ENCODE measurements around the gene MESP1. TPM values are rescaled to one million over a fixed set of nuclear protein-coding genes. Genes with fewer than 3 reads are reported as not detected.

The MESP1 gene
- total RNA-seq, 2 donors from 2014 or later, result 2.3 to 4.0 TPM

DNA sequence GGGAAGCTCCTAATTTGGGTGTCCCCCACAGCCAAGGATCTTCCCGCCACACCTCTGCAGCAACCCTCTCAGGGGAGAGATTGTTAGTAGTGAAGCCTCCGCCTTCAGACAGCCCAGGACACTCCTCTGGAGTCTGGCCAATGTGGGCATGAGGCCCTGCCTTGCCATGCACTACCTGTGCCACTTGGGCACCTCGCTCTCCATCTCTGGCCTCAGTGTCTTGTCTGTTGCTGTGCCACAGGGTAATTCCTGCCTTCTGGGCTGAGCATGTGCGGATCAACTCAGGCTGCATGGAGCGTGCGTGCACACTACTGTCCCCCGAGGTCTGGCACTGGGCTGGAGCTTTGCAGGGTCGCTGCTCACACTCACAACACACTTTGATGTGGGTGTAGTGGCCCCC lies 7.9 kb upstream of the MESP1 start:
- Mint-ChIP-seq H3K9me3 (no peaks in the 10 kb centered on the region), H3K36me3 (no peaks in the 10 kb centered on the region), H3K4me1 (ENCODE audit: low read depth in 2 of 2) (peaks cover 0 to 3% of the 10 kb centered on the region in 2 donors), H3K4me3 (no peak overlapping the region), H3K27ac (no peak overlapping the region), H3K27me3 (peaks cover 15% of the 10 kb centered on the region in 2 donors)
- ATAC-seq (peak; percentile 8 to 11), DNase-seq (ENCODE audit: low spot score) (no peak)

DNA sequence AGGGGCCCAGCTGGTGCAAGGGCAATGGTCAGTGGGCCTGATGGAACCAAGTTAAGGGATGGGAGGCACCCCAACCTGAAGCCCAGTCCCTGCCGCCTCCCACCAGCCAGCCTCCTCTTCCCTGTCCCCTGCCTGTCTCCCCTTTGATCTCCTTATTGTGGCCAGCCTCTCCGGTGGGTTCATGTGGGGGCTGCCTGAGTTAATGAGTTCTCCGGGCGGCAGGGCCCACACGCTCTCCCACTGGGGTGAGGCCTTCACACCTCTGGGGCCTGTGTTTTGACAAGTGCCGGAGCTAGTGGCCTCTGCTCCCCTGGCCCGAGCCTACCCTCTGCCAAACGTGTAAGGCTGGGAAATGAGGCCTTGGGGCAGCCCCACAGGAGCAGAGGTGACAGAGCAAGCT lies 7.2 kb upstream of the MESP1 start:
- Mint-ChIP-seq H3K4me3 (no peak overlapping the region), H3K27me3 (peaks cover 15% of the 10 kb centered on the region in 2 donors), H3K27ac (no peak overlapping the region), H3K36me3 (no peaks in the 10 kb centered on the region), H3K4me1 (ENCODE audit: low read depth in 2 of 2) (peaks cover 0 to 3% of the 10 kb centered on the region in 2 donors), H3K9me3 (no peaks in the 10 kb centered on the region)
- DNase-seq (ENCODE audit: low spot score), result no peak
- no peak for ATAC-seq

DNA sequence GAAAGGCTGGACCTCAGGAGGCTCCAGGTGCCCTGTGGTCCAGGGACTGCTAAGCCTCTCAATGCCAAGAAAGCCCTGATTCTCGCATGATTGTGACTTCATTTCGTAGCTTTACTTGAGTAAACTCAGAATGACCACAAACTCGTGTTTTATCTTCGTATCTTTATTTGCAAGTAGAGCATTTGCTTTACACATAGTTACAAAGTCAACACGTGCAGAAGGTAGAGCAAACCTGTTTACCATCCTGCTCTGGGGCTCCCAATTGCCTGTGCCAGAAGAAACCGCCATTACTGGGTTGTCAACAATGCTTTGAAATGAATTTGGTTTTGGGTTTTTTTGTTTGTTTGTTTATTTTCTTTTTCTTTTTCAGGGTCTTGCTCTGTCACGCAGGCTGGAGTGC lies 5.8 kb upstream of the MESP1 start:
- Mint-ChIP-seq H3K27ac (no peak overlapping the region), H3K27me3 (peaks cover 15% of the 10 kb centered on the region in 2 donors), H3K9me3 (no peaks in the 10 kb centered on the region), H3K36me3 (no peaks in the 10 kb centered on the region), H3K4me3 (no peak overlapping the region), H3K4me1 (ENCODE audit: low read depth in 2 of 2) (peaks cover 0 to 3% of the 10 kb centered on the region in 2 donors)
- DNase-seq (ENCODE audit: low spot score) (no peak), ATAC-seq (no peak)

DNA sequence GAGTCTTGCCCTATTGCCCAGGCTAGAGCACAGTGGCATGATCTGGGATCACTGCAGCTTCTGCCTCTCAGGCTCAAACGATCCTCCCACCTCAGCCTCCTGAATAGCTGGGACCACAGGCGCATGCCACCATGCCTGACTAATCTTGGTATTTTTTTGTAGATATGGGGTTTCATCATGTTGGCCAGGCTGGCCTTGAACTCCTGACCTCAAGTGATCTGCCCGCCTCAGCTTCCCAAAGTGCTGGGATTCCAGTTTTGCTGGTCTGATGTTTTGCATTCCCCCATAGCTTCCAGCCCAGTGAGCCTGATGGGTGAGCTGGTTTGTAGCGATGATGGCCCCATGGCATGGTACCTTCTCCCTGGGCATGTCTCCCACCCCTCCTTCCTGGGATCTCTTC lies 4.7 kb upstream of the MESP1 start:
- ATAC-seq, result no peak
- Mint-ChIP-seq H3K27me3 (peaks cover 15% of the 10 kb centered on the region in 2 donors), H3K4me1 (ENCODE audit: low read depth in 2 of 2) (no peaks in the 10 kb centered on the region), H3K27ac (no peak overlapping the region), H3K36me3 (no peaks in the 10 kb centered on the region), H3K4me3 (no peak overlapping the region), H3K9me3 (no peaks in the 10 kb centered on the region)
- DNase-seq (ENCODE audit: low spot score), result no peak

DNA sequence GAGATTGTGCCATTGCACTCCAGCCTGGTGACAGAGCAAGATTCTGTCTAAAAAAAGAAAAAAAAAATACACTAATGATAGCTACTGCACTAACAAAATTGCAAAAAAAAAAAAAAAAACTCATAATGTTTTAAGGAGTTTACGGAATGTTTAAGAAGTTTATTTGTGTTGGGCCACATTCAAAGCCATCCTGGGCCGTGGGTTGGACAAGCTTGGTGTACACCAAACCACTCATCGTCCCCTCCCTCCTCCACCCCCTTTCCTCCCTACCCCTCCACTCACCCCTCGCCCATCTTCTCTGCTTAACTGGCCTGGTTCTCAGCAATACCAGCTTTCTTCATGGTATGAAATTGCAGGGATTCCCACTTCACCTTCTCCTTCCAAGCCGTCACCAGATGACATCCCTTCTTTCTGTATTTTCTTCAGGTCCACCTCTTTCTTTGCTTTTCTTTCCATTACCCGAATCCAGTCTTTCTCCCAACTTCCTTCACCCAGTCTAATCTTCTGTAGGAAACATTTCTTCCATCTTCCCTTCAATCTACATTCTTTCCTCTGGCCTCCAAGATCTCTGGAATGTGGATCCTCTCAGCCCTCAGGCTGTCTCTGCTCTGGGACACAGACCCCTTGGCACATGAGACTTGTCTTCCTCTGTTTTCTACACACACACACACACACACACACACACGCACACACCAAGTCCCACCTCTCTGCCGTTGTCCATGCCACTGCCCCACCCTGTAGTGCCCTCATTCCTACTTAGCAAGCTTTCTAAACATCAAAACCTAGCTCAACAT lies 3.5 kb upstream of the MESP1 start:
- Mint-ChIP-seq H3K9me3 (no peaks in the 10 kb centered on the region), H3K4me1 (ENCODE audit: low read depth in 2 of 2) (peaks cover 0 to 2% of the 10 kb centered on the region in 2 donors), H3K27ac (no peak overlapping the region), H3K36me3 (no peaks in the 10 kb centered on the region), H3K27me3 (peaks cover 12 to 15% of the 10 kb centered on the region in 2 donors), H3K4me3 (no peak overlapping the region)
- no peak for DNase-seq (ENCODE audit: low spot score)
- ATAC-seq, result no peak

DNA sequence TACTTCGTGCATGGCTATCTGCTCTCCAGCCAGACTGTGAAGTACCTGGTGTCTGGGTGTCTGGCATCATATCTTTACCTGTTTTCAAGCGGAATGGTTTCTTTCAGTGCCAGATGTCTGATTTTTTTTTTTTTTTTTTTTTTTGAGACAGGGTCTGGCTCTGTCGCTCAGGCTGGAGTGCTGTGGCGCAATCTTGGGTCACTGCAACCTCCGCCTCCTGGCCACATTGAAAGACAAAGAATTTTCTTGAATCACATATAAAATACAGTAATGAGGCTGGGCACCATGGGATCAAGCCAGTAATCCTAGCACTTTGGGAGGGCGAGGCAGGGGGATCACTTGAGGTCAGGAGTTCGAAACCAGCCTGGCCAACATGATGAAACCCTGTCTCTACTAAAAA lies 2.8 kb upstream of the MESP1 start:
- Mint-ChIP-seq H3K27ac (no peak overlapping the region), H3K36me3 (no peaks in the 10 kb centered on the region), H3K27me3 (peaks cover 12 to 15% of the 10 kb centered on the region in 2 donors), H3K4me3 (no peak overlapping the region), H3K9me3 (no peaks in the 10 kb centered on the region), H3K4me1 (ENCODE audit: low read depth in 2 of 2) (peaks cover 0 to 2% of the 10 kb centered on the region in 2 donors)
- ATAC-seq (no peak), DNase-seq (ENCODE audit: low spot score) (no peak)

DNA sequence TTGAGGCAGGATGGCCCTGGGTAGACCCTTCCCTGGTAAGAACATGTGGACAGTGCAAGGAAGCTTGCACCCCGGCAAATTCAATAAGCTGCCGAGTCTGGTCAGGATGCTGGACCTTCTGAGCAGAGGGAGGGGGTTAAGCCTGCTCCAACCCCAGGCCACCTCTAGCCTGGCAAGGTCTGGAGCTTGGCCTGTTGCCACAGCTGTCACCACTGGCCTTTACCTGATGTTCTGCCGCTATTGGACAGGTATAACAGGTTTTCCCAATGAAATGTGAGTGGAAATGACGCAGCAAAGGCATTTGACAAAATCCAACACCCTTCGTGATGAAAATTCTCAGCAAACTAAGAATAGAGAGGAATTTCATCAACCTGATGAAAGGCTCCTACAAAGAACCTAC lies 699 bp upstream of the MESP1 start:
- H3K27ac Mint-ChIP-seq, result no peak overlapping the region
- peak overlapping the region; percentile 25 for H3K4me3 Mint-ChIP-seq
- peaks cover 9 to 15% of the 10 kb centered on the region in 2 donors for H3K27me3 Mint-ChIP-seq
- DNase-seq (ENCODE audit: low spot score) (no peak), ATAC-seq (no peak)
- no peaks in the 10 kb centered on the region for H3K9me3 Mint-ChIP-seq
- no peaks in the 10 kb centered on the region for H3K36me3 Mint-ChIP-seq
- peaks cover 0 to 2% of the 10 kb centered on the region in 2 donors for H3K4me1 Mint-ChIP-seq (ENCODE audit: low read depth in 2 of 2)

DNA sequence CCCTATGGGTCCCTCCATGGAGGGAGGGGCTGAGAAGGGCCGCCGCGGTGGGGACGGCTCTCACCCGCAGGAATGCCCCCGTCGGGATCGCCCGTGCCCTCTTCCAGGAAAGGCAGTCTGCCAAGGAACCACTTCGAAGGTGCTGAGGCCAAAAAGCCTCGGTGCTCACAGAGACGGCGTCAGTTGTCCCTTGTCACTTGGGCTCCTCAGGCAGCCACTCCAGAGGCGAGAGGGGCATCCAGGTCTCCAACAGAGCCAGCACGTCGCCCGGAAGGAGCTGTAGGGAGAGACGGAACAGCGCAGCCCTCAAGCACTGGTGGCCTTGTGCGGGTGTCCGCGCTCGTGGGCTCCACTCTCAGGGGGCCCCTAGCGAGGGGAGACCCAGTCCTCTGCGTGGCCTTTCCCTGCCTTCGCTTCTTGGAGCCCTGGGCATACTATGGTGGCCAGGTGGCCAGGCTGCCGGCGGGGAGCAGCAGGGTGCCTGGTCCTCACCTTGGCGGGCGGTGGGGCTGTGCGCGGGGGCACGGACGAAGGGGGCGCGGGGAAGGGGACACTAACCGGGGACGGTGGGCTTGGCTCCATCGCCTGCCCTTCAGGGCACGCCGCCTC lies 994 bp downstream of the MESP1 start:
- DNase-seq (ENCODE audit: low spot score) (no peak), ATAC-seq (peak in 1 of 2 donors; percentile 15)
- Mint-ChIP-seq H3K4me3 (peak overlapping the region; percentile 83), H3K36me3 (no peaks in the 10 kb centered on the region), H3K27me3 (peaks cover 4 to 8% of the 10 kb centered on the region in 2 donors), H3K9me3 (no peaks in the 10 kb centered on the region), H3K27ac (peak overlapping the region in 1 of 2 donors; percentile 49), H3K4me1 (ENCODE audit: low read depth in 2 of 2) (peaks cover 0 to 2% of the 10 kb centered on the region in 2 donors)

DNA sequence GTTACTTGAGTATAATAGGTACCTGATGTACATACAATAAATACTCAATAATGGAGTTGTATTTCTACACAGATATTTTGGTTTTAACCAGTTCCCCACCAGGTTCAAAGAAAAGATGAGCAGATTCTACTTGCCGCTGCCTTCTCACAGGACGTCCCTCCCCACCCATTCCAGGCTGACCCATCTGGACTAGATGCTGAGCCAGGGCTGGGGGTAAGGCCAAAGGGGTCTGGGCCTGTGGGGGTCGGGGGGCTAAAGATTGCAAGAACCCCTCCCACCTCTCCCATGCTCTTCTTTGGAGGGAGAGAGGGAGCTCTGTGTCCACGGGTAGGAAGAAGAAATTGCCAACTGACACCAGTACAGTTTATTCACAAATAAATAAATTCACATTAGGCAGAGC lies 1.5 kb downstream of the MESP1 start:
- ATAC-seq (no peak), DNase-seq (ENCODE audit: low spot score) (no peak)
- Mint-ChIP-seq H3K36me3 (no peaks in the 10 kb centered on the region), H3K9me3 (no peaks in the 10 kb centered on the region), H3K4me3 (peak overlapping the region; percentile 83), H3K27ac (peak overlapping the region in 1 of 2 donors; percentile 49), H3K27me3 (peaks cover under 1 to 2% of the 10 kb centered on the region in 2 donors), H3K4me1 (ENCODE audit: low read depth in 2 of 2) (peaks cover 0 to 2% of the 10 kb centered on the region in 2 donors)

DNA sequence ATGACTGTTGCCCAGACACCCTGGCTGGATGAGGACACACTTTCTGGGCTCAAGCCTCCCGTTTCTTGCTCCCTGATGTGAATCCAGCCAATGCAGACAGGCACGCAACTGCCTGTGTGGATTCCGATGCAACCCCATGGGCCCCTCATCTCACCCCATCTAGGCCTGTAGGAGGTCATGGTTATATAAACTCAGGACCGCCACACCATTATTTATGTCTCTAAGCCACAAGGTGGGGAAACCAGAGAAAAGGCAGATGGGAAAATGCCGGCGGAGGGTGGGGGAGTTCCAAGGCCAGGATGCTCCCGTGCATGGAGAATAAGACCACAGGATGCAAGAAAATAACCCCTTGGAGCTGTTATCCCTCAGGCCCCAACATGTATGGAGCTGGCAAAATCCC lies 2.0 kb downstream of the MESP1 start:
- H3K27me3 Mint-ChIP-seq, result no peaks in the 10 kb centered on the region
- peaks cover 0 to 2% of the 10 kb centered on the region in 2 donors for H3K4me1 Mint-ChIP-seq (ENCODE audit: low read depth in 2 of 2)
- ATAC-seq (no peak), DNase-seq (ENCODE audit: low spot score) (no peak)
- no peaks in the 10 kb centered on the region for H3K36me3 Mint-ChIP-seq
- no peak overlapping the region for H3K27ac Mint-ChIP-seq
- H3K9me3 Mint-ChIP-seq, result no peaks in the 10 kb centered on the region
- H3K4me3 Mint-ChIP-seq, result peak overlapping the region; percentile 83

DNA sequence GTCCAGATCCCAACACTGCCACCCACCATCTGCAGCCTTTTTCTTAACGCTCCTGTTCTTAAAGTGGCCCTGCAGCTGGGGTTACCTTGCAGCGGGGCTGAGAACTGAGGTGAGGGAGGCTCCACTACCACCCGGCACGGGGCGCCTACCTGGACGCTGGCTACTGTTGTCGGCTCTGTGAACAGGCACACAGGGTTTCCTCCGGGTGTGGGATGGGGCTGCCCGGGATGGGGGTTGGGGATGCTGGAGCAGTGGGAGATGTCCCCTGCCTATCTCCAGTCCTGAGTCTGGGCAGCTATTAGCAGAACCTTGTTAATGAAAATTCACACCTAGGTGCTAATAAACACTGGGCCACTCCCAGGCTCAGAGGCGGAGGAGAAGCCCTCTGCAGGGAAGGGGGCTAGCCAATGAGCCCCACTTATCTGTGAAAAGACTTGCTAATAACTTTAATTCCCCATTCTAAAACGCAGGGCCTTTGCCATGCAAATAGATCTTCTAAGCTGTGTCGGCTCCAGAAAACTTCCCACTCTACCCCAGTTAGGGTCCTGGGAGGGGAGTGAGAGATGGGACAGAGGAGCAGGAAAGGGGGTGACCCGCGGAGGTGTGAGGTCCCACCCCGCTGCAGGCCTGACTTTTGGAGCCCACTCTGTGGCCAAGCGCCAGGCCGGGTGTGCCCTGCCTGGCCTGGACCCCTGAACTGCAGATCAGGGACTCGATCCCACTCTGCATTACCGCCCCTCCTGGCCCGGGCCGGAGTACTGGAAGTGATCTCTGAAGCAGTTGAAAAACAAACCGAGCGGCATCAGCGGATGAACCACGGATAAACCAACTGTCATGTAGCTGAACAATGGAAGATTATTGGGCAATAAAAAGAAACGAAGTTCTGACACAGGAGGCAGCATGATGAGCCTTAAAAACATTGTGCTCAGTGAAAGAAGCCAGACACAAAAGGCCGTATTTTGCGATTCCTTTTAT lies 3.1 kb downstream of the MESP1 start:
- DNase-seq (ENCODE audit: low spot score) (no peak), ATAC-seq (no peak)
- no peaks in the 10 kb centered on the region for H3K36me3 Mint-ChIP-seq
- peak overlapping the region; percentile 0 for H3K4me3 Mint-ChIP-seq
- peaks cover 0 to 2% of the 10 kb centered on the region in 2 donors for H3K4me1 Mint-ChIP-seq (ENCODE audit: low read depth in 2 of 2)
- H3K9me3 Mint-ChIP-seq, result no peaks in the 10 kb centered on the region
- no peaks in the 10 kb centered on the region for H3K27me3 Mint-ChIP-seq
- H3K27ac Mint-ChIP-seq, result no peak overlapping the region

DNA sequence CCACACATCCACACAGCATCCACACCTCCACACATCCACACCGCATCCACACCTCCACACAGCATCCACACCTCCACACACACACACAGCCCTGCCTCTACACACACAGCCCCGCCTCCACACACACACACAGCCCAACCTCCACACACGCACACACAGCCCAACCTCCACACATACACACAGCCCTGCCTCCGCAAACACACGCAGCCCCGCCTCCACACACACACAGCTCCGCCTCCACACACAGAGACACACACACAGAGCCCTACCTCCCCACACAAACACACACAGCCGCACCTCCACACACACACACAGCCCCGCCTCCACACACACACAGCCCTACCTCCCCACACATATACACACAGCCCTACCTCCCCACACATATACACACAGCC lies 4.7 kb downstream of the MESP1 start:
- DNase-seq (ENCODE audit: low spot score), result no peak
- no peaks in the 10 kb centered on the region for H3K9me3 Mint-ChIP-seq
- no peak overlapping the region for H3K4me3 Mint-ChIP-seq
- H3K27ac Mint-ChIP-seq, result no peak overlapping the region
- no peaks in the 10 kb centered on the region for H3K27me3 Mint-ChIP-seq
- no peak for ATAC-seq
- H3K36me3 Mint-ChIP-seq, result no peaks in the 10 kb centered on the region
- H3K4me1 Mint-ChIP-seq (ENCODE audit: low read depth in 2 of 2), result peaks cover 0 to 2% of the 10 kb centered on the region in 2 donors

DNA sequence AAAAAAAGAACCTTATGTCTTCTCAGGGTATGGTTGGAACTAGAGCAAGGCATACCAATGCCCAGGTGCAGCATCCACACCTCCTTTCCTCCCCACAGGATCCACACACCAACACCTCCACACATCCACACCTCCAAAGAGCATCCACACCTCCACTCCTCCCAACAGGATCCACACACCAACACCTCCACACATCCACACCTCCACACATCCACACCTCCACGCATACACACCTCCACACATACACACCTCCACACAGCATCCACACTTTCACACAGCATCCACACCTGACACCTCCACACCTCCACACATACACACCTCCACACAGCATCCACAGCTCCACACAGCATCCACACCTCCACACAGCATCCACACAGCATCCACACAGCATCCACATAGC lies 5.3 kb downstream of the MESP1 start:
- Mint-ChIP-seq H3K9me3 (no peaks in the 10 kb centered on the region), H3K4me3 (no peak overlapping the region), H3K4me1 (ENCODE audit: low read depth in 2 of 2) (peaks cover 0 to 2% of the 10 kb centered on the region in 2 donors), H3K36me3 (no peaks in the 10 kb centered on the region), H3K27me3 (no peaks in the 10 kb centered on the region), H3K27ac (no peak overlapping the region)
- no peak for ATAC-seq
- no peak for DNase-seq (ENCODE audit: low spot score)
